BJ (cell line): ENCODE data around the gene GRK2. TPM values are rescaled to one million over a fixed set of nuclear protein-coding genes. Genes with fewer than 3 reads are reported as not detected.

Source experiments
- CTCF ChIA-PET: fragments of 350-600 bp; formaldehyde crosslinking; extraction: SDS; loops from one replicate; lab custom pipeline; 2021; ENCODE audit warnings: antibody characterized with exemption, inconsistent platforms; lab: Yijun Ruan, JAX
- POLR2A ChIA-PET: fragments of 300-600 bp; sonication (Branson Sonifier 250); formaldehyde crosslinking; extraction: SDS; loops from one replicate; lab custom pipeline; 2021; ENCODE audit warnings: antibody characterized with exemption; lab: Charles Lee
- DNase-seq: peaks from one replicate; pipeline ENCODE4 v3.0.0-alpha.2; 2011; ENCODE audit warnings: low read depth
- H3K27me3 ChIP-seq: 2 replicates; pipeline ENCODE4 v1.6.0; 2011; ENCODE audit warnings: low read length; ENCODE audit not compliant: control insufficient read depth, insufficient read depth
- H3K36me3 ChIP-seq: 2 replicates; pipeline ENCODE4 v1.5.1; 2011; ENCODE audit warnings: low read length; ENCODE audit not compliant: control insufficient read depth, insufficient read depth
- H3K4me3 ChIP-seq: 2 replicates; pipeline ENCODE4 v1.5.1; 2011; ENCODE audit warnings: low read depth, mild to moderate bottlenecking, control low read depth, low read length
- CTCF ChIP-seq: IDR thresholded peaks from 2 replicates; pipeline ENCODE4 v1.5.1; 2011; ENCODE audit warnings: low read depth, mild to moderate bottlenecking, control low read depth, inconsistent platforms, low read length, moderate library complexity; ENCODE audit not compliant: insufficient read depth
- polyA plus RNA-seq: library from polyadenylated mRNA; depleted of rRNA; stranded (reverse); fragments of >200 nt; gene quantifications from 2 replicates; pipeline ENCODE4 v1.2.3, GENCODE V29; 2011

Gene GRK2
- polyA plus RNA-seq, 1 experiment, result 31.2 TPM

GRCh38 chr11:67293090-67293489, 26.8 kb downstream of the GRK2 start:
- Histone ChIP-seq H3K27me3 (no peaks in the 10 kb centered on the region), H3K36me3 (peaks cover 17% of the 10 kb centered on the region), H3K4me3 (no peak overlapping the region)
- POLR2A ChIA-PET, result no interaction called here
- DNase-seq, result no peak
- CTCF ChIA-PET, result interaction anchor here (1.2 to 3.1 kb wide), 2 partner anchors 24 to 52 kb away, joined by 3 to 14 read pairs; no protein-coding TSS in a partner anchor
- TF ChIP-seq CTCF, result no peak

DNA sequence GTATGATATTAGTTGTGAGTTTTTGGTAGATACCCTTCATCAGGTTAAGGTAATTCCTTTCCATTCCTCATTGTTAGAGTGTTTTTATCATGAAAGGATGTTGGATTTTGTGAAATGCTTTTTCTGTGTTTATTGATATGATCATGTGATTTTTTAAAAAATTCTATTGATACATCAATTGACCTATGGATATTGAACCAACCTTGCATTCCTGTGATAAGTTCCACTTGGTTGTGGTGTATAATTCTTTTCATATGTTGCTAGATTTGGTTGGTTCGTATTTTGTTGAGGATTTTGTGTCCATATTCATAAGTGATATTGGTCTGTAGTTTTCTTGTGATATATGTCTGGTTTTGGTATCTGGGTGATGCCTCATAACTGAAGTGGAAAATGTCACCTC, 29.6 kb downstream of the GRK2 start:
- ChIA-PET CTCF (interaction anchor here (0.7 to 1.2 kb wide), 2 partner anchors 15 to 22 kb away, joined by 3 to 4 read pairs; no protein-coding TSS in a partner anchor), POLR2A (no interaction called here)
- Histone ChIP-seq H3K27me3 (no peaks in the 10 kb centered on the region), H3K36me3 (peaks cover 35% of the 10 kb centered on the region), H3K4me3 (no peak overlapping the region)
- no peak for TF ChIP-seq CTCF
- DNase-seq, result no peak

DNA sequence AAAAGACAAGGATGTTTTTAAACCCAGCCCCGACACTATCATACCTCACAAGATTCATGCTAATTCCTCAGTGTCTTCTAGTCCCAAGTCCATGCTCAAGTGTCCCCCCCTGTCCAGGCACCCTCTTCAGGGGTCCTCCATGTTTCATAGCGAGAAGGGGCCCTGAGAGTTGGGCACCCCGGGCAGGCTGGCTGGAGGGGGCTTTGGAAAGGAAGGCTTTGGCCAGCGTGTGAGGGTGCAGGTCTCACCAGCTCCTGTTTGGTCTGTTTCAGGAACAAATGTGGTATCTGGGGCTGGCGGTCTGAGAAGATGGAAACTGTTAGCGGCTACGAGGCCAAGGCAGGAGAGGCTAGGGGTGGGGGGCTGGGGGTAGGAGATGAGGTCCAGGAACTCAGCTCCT, 32.5 kb downstream of the GRK2 start:
- no peaks in the 10 kb centered on the region for H3K27me3 ChIP-seq
- CTCF ChIA-PET, result interaction anchor here (0.6 to 1.2 kb wide), 4 partner anchors 19 to 217 kb away, joined by 3 to 4 read pairs (median 4); no protein-coding TSS in a partner anchor
- DNase-seq, result no peak
- POLR2A ChIA-PET, result no interaction called here
- peaks cover 34% of the 10 kb centered on the region for H3K36me3 ChIP-seq
- no peak overlapping the region for H3K4me3 ChIP-seq
- TF ChIP-seq CTCF, result no peak

GRCh38 chr11:67299471-67300191, 33.4 kb downstream of the GRK2 start:
- POLR2A ChIA-PET, result no interaction called here
- no peak overlapping the region for H3K4me3 ChIP-seq
- no peaks in the 10 kb centered on the region for H3K27me3 ChIP-seq
- no peak for TF ChIP-seq CTCF
- DNase-seq, result no peak
- H3K36me3 ChIP-seq, result peaks cover 34% of the 10 kb centered on the region
- CTCF ChIA-PET, result no interaction called here

DNA sequence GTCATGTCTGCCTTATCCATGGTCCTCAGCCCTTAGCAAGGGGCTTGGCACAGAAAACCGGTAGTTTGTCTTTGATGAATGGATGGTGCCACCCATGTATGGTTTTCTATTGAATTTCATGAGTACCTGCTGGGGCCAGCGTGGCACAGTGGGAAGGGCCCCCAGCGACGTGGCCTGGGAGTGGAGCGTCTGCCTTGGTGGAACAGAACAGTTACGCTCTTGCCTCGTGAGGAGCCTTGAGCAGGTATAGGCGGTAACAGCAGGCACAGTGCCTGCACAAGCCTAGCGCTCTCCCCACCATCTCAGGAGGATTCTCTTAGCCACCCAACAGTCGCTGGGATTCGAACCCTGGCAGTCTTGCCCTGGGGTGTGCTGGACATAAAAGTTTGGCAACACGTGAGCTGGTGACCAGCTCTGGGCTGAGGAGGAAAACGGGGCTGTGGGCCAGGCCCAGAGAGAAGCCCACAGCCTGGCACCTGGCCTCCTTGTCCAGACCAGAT, 34.0 kb downstream of the GRK2 start:
- CTCF ChIA-PET, result interaction anchor here (0.8 to 1.0 kb wide), 2 partner anchors 38 to 219 kb away, joined by 3 to 4 read pairs; no protein-coding TSS in a partner anchor
- POLR2A ChIA-PET, result no interaction called here
- no peak for TF ChIP-seq CTCF

More for the DNA sequence above, 34.0 kb downstream of the GRK2 start:
- DNase-seq, result no peak
- H3K27me3 ChIP-seq, result no peaks in the 10 kb centered on the region
- H3K36me3 ChIP-seq, result peaks cover 33% of the 10 kb centered on the region
- H3K4me3 ChIP-seq, result no peak overlapping the region
